Gastrocnemius medialis (tissue), 4 donors: Measurements from ENCODE around the gene CSNK2B. TPM values are rescaled to one million over a fixed set of nuclear protein-coding genes. Genes with fewer than 3 reads are reported as not detected.
A peak's percentile ranks its signal among the peaks of the same experiment; 100 is the strongest.

Experiments
- ATAC-seq, 2 donors: fragments of 150-250 bp; one replicate each; pipeline ENCODE4 v1.9.1; 2016
- DNase-seq, 2 donors: peaks; one replicate each; pipeline ENCODE4 v3.0.0-alpha.2; 2019
- H3K27ac ChIP-seq, 4 donors: fragments of 200-600 bp; sonication (generic); 1 replicate in 1 of 4; 2 replicates in 3 of 4; pipeline ENCODE4 v1.5.1; 2016 to 2018; ENCODE audit warnings: mild to moderate bottlenecking in 2 of 4, moderate library complexity in 1 of 4
- H3K27me3 ChIP-seq, 3 donors: fragments of 200-600 bp; sonication (generic) in 2 of 3; 1 replicate in 1 of 3; 2 replicates in 2 of 3; pipeline versions ENCODE4 v1.5.1 to v1.6.0; 2016 to 2019; ENCODE audit warnings: mild to moderate bottlenecking in 1 of 3, moderate library complexity in 1 of 3
- H3K36me3 ChIP-seq, 2 donors: fragments of 200-600 bp; sonication (generic) in 1 of 2; one replicate each; pipeline ENCODE4 v1.5.1; 2017 to 2018
- H3K4me1 ChIP-seq, 2 donors: fragments of 200-600 bp; sonication (generic) in 1 of 2; one replicate each; pipeline ENCODE4 v1.5.1; 2016 to 2017; ENCODE audit warnings: mild to moderate bottlenecking in 2 of 2
- H3K4me3 ChIP-seq, 4 donors: fragments of 200-600 bp; sonication (generic) in 3 of 4; 1 replicate in 1 of 4; 2 replicates in 3 of 4; pipeline ENCODE4 v1.5.1; 2016 to 2019; ENCODE audit warnings: mild to moderate bottlenecking in 2 of 4
- H3K9me3 ChIP-seq, 3 donors: fragments of 200-600 bp; sonication (generic) in 2 of 3; 1 replicate in 1 of 3; 2 replicates in 2 of 3; pipeline ENCODE4 v1.5.1; 2016 to 2019
- POLR2A ChIP-seq, 2 donors: fragments of 450-650 bp; IDR thresholded peaks; one replicate each; pipeline ENCODE4 v1.6.1; 2017; ENCODE audit warnings: antibody characterized with exemption in 2 of 2, mild to moderate bottlenecking in 2 of 2, moderate library complexity in 2 of 2
- in situ Hi-C, 4 donors: fragments of 200-750 bp; cut with MboI; loops; one replicate each; pipeline versions ENCODE4 v1.15.0 to v1.8.0; 2017; ENCODE audit warnings: low sequenced_read_pairs in 4 of 4
- intact Hi-C: fragments of 100-400 bp; cut with DNase I; formaldehyde crosslinking; loops from one replicate; pipeline ENCODE4 v1.15.1; 2023; ENCODE audit warnings: low total_unique reads
- total RNA-seq, 4 donors: library from RNA; depleted of rRNA; stranded (reverse); fragments of >200 nt; gene quantifications; one replicate each; pipeline versions ENCODE4 v1.1.0 to v1.2.3, GENCODE V29; 2016
- TF ChIP-seq, protein P1 (sequence below), 5 experiments: fragments of 450-650 bp in 3 of 5; fragments of 200-600 bp in 2 of 5; sonication (generic) in 2 of 5; IDR thresholded peaks in 4 of 5; conservative IDR thresholded peaks in 1 of 5; 1 replicate in 4 of 5; 2 replicates in 1 of 5; pipeline ENCODE4 v1.5.1; 2016 to 2019; ENCODE audit warnings: antibody characterized with exemption in 5 of 5, mild to moderate bottlenecking in 3 of 5, moderate library complexity in 3 of 5

CSNK2B gene
- total RNA-seq = 100 to 1,000 TPM; 185 to 251 (median 226) TPM

DNA sequence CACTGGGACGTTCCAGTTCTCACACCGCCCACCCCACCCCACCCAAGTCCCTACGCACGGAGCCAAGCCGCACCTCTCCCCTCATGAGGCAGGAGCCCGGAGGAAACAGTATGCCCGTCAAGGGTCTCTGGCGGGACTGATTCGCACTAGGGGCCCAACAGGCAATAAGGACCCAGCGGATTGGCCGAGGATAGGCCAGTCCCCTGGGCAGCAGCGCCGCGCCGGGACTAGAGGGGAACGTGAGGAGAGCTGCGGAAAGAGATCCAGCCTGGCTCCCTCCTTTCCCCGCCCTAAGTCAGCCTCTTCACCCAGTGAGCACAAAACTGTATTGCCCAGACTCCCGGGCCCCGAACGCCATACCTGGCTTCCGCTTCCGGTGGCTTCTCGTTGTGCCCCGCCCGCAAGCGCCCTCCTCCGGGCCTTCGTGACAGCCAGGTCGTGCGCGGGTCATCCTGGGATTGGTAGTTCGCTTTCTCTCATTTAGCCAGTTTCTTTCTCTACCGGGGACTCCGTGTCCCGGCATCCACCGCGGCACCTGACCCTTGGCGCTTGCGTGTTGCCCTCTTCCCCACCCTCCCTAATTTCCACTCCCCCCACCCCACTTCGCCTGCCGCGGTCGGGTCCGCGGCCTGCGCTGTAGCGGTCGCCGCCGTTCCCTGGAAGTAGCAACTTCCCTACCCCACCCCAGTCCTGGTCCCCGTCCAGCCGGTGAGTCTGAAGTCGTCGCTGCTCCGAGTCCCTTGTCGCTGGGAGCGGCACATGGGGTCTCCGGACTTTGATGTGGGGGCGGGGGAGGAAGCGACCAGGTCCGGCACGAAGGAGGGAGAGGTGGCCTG lies at the start of gene CSNK2B:
Gene CSNK2B, plus strand, starts transcription at position 580 of the 836 bp plus-strand sequence. CDS start 752 bp downstream, outside the sequence.
- intact Hi-C loops (loop anchor here (1.0 to 5.0 kb wide), 7 partner anchors 13 to 512 kb away; partner anchors contain the start of genes ABHD16A, AGPAT1, BAG6 and NEU1), in situ Hi-C loops (loop anchor here in 2 of 4 donors (25.0 kb wide), 2 partner anchors 297 to 522 kb away; partner anchors contain the start of genes AGER (in 2 of the 2), AGPAT1 (in 2 of the 2), GPSM3 (in 2 of the 2) and PBX2 (in 2 of the 2))
- Histone ChIP-seq H3K36me3 (peaks cover 4 to 55% of the 10 kb centered on the region in 2 donors), H3K27me3 (no peaks in the 10 kb centered on the region), H3K4me3 (peak within 1 kb of the TSS; percentile 83 to 98 (median 94)), H3K27ac (peak within 1 kb of the TSS; percentile 93 to 100 (median 97)), H3K9me3 (no peaks in the 10 kb centered on the region), H3K4me1 (peaks cover 25 to 36% of the 10 kb centered on the region in 2 donors)
- DNase-seq (peak; percentile 99), ATAC-seq (peak; percentile 86)
- TF ChIP-seq POLR2A (IDR thresholded peaks at IDR 0.05) = peak; percentile 72
- TF ChIP-seq, protein P1, sequence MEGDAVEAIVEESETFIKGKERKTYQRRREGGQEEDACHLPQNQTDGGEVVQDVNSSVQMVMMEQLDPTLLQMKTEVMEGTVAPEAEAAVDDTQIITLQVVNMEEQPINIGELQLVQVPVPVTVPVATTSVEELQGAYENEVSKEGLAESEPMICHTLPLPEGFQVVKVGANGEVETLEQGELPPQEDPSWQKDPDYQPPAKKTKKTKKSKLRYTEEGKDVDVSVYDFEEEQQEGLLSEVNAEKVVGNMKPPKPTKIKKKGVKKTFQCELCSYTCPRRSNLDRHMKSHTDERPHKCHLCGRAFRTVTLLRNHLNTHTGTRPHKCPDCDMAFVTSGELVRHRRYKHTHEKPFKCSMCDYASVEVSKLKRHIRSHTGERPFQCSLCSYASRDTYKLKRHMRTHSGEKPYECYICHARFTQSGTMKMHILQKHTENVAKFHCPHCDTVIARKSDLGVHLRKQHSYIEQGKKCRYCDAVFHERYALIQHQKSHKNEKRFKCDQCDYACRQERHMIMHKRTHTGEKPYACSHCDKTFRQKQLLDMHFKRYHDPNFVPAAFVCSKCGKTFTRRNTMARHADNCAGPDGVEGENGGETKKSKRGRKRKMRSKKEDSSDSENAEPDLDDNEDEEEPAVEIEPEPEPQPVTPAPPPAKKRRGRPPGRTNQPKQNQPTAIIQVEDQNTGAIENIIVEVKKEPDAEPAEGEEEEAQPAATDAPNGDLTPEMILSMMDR (IDR thresholded peaks at IDR 0.05 in 4 of 5, conservative IDR thresholded peaks at IDR 0.05 in 1 of 5) = peak in 1 of 5 experiments; percentile 19

DNA sequence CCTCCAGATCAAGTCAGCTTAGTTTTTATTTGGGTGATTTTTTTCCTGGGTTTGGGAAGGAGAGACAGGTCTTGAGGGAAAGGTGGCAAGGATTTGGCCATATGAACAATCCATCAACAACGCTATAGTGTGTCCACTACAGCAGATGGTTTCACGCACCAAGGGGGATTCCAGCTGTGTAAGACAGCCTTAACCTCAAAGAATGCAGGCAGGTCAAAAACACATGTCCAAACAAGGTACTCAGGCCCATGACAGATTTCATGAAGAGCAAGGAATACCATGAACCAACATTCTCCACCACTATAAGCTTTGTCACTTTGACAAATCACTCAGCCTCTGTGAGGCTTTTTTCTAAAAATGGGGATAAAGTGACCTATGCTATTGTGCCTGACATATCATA lies 48.9 kb upstream of the CSNK2B start:
- no peak overlapping the region for H3K4me3 ChIP-seq
- no peak for ATAC-seq
- intact Hi-C loops = no loop called here

DNA sequence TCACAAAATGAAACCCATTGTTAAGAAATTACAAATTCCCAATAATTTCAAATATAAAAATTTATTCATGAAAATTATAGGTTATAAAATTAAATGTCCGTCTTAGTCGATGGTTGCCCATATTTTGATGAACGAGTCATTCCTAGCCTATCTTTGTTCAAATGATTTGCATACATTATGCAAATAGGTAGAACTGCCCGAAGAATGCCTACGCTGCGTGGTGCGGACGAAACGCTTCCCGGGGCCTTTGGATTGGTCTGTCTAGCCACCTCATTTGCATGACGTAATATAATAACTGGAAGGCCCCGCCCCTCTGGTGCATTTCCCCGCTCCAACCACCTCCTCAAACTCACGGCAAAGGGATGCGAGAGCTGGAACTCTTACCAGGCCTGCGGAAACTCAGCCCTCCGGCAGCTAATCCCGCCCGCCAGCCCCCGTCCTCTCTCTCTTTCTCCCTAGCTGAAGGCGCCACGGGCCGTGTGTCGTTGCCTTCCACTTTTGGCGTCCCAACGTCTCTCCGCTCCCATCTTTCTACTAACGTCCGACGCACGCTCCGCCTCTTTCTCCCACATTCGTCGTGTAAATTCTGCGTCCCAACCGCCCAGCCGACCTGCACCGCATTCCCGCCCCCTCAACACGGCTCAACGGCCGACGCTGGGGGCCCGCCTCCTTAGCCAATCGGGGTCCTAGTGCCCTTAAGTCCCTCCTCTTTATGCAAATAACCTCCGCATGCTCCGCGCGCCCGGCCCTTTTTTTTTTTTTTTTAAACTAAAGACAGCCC lies 45.9 kb upstream of the CSNK2B start:
- intact Hi-C loops (loop anchor here (1.0 to 10.0 kb wide), 6 partner anchors 32 to 1005 kb away; partner anchors contain the start of genes ATP6V1G2, BAG6, FKBPL and MRPS18B), in situ Hi-C loops (no loop called here)
- H3K4me1 ChIP-seq = peaks cover 19 to 21% of the 10 kb centered on the region in 2 donors
- no peaks in the 10 kb centered on the region for H3K27me3 ChIP-seq
- H3K27ac ChIP-seq = peak overlapping the region; percentile 91 to 97 (median 96)
- H3K9me3 ChIP-seq = no peaks in the 10 kb centered on the region
- TF ChIP-seq, protein P1 (IDR thresholded peaks at IDR 0.05 in 4 of 5, conservative IDR thresholded peaks at IDR 0.05 in 1 of 5) = no peak
- TF ChIP-seq POLR2A (IDR thresholded peaks at IDR 0.05) = peak; percentile 69 to 90
- ATAC-seq (peak; percentile 86 to 87), DNase-seq (peak; percentile 97 to 99)
- peak overlapping the region; percentile 62 to 95 (median 82) for H3K4me3 ChIP-seq
- peaks cover 0 to 23% of the 10 kb centered on the region in 2 donors for H3K36me3 ChIP-seq

More for the DNA sequence above, 48.9 kb upstream of the CSNK2B start:
- Histone ChIP-seq H3K27ac (no peak overlapping the region), H3K9me3 (no peaks in the 10 kb centered on the region), H3K27me3 (no peaks in the 10 kb centered on the region), H3K36me3 (no peaks in the 10 kb centered on the region), H3K4me1 (peaks cover 12 to 13% of the 10 kb centered on the region in 2 donors)
- TF ChIP-seq POLR2A (IDR thresholded peaks at IDR 0.05) = no peak
- TF ChIP-seq, protein P1 (IDR thresholded peaks at IDR 0.05 in 4 of 5, conservative IDR thresholded peaks at IDR 0.05 in 1 of 5) = no peak
- DNase-seq = no peak
- in situ Hi-C loops = no loop called here

DNA sequence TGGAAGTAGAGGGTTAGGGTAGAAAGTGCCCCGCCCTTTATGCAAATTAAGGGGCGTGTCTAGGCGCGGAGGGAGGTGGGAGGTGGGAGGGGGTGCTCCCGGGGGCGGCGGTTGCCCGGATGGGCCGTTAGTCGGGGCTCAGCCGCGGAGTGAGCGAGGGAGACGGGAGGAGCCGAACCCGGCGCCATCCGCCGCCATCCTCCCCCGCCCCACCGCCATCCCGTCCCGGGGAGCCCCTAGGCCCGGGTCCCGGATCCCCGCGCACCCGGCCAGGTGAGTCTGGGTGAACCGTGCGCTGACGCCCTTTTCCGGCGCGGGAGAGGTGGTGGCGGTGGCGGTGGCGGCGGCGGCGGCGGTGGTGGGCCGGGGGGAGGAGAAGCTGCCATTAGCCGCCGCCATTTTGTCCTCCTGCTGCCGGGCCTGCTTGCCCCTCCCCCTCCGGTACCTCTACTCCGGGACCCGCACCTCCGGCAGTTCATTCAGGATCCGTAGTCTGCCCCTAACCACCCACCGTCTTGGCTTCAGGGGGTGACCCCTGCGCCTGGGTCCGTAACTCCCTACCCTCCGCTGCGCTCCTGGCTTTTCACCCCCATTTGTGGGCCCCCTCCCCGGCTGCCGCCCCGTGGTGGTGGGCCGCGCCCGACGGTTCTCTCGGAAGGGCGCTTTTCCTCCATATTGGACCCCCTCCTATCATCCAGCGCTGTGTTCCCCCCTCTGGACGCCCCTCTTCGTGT lies 45.1 kb upstream of the CSNK2B start, which contains the start of gene PRRC2A:
Gene PRRC2A, plus strand, starts transcription at position 130 of the 734 bp plus-strand sequence. CDS start 2,075 bp downstream, outside the sequence.
- peak within 1 kb of the TSS; percentile 69 to 95 (median 82) for H3K4me3 ChIP-seq
- in situ Hi-C loops = no loop called here
- peaks cover 19 to 21% of the 10 kb centered on the region in 2 donors for H3K4me1 ChIP-seq
- H3K27me3 ChIP-seq = no peaks in the 10 kb centered on the region
- no peaks in the 10 kb centered on the region for H3K9me3 ChIP-seq
- H3K36me3 ChIP-seq = peaks cover 0 to 31% of the 10 kb centered on the region in 2 donors
- H3K27ac ChIP-seq = peak within 1 kb of the TSS; percentile 91 to 97 (median 96)
- DNase-seq (peak; percentile 77 to 95), ATAC-seq (peak; percentile 53 to 87)
- intact Hi-C loops = loop anchor here (1.0 to 10.0 kb wide), 6 partner anchors 32 to 1006 kb away; partner anchors contain the start of genes ATP6V1G2, BAG6, FKBPL and MRPS18B
- TF ChIP-seq POLR2A (IDR thresholded peaks at IDR 0.05) = peak; percentile 53 to 82
- TF ChIP-seq, protein P1 (IDR thresholded peaks at IDR 0.05 in 4 of 5, conservative IDR thresholded peaks at IDR 0.05 in 1 of 5) = no peak
